Stimulated activated naive CD4-positive, alpha-beta T cell (primary cell): ENCODE measurements around the gene ZNF443.
"Not testable (repeated sequence)": the region's sequence is repeated elsewhere in the genome, so short reads cannot be mapped to it uniquely, and the experiment has no call there.

Source experiments
- DNase-seq, 6 experiments: peaks; one replicate each; lab custom pipeline; 2025; lab: John Stamatoyannopoulos, UW

ZNF443 gene

GRCh38 chr19:12440541-12441316, at the start of gene ZNF443:
ZNF443 (minus strand) TSS chr19:12441021; CDS start chr19:12440914, 107 bp downstream.
- DNase-seq: peak; percentile 93 to 98 (median 96)

GRCh38 chr19:12486265-12486783, 45.5 kb upstream of the ZNF443 start:
- not testable (repeated sequence) for DNase-seq

- DNase-seq: no peak
Observed at GRCh38 chr19:12485571-12485970, 44.8 kb upstream of the ZNF443 start.

GRCh38 chr19:12485052-12485416, 44.2 kb upstream of the ZNF443 start:
- DNase-seq: no peak

- peak; percentile 72 to 88 (median 84) for DNase-seq
Observed at GRCh38 chr19:12484371-12485051, 43.7 kb upstream of the ZNF443 start, which contains the start of gene ZNF709. ZNF709 (minus strand) TSS chr19:12484816; CDS start chr19:12484657, 159 bp downstream.

GRCh38 chr19:12484011-12484370, 43.2 kb upstream of the ZNF443 start:
- DNase-seq: peak in 1 of 6 experiments; percentile 44

GRCh38 chr19:12482509-12482886, 41.7 kb upstream of the ZNF443 start:
- no peak for DNase-seq

- DNase-seq: no peak
Observed at GRCh38 chr19:12481781-12482508, 41.1 kb upstream of the ZNF443 start.

GRCh38 chr19:12478234-12478941, 37.6 kb upstream of the ZNF443 start:
- peak in 2 of 6 experiments; percentile 25 to 38 for DNase-seq

GRCh38 chr19:12467651-12468050, 26.8 kb upstream of the ZNF443 start:
- DNase-seq: not testable (repeated sequence)

- no peak for DNase-seq
Observed at GRCh38 chr19:12465211-12465610, 24.4 kb upstream of the ZNF443 start.

GRCh38 chr19:12464769-12465168, 23.9 kb upstream of the ZNF443 start:
- no peak for DNase-seq

GRCh38 chr19:12464139-12464538, 23.3 kb upstream of the ZNF443 start:
- not testable (repeated sequence) for DNase-seq

- DNase-seq: no peak
Observed at GRCh38 chr19:12453495-12453894, 12.7 kb upstream of the ZNF443 start.

GRCh38 chr19:12450844-12451243, 10.0 kb upstream of the ZNF443 start:
- DNase-seq: no peak

- DNase-seq: no peak
Observed at GRCh38 chr19:12448808-12449207, 8.0 kb upstream of the ZNF443 start.

- DNase-seq: peak in 5 of 6 experiments; percentile 3 to 36 (median 10)
Observed at GRCh38 chr19:12439686-12440540, 908 bp downstream of the ZNF443 start.

- not testable (repeated sequence) for DNase-seq
Observed at GRCh38 chr19:12430726-12431299, 10.0 kb downstream of the ZNF443 start.

- no peak for DNase-seq
Observed at GRCh38 chr19:12425888-12426274, 14.9 kb downstream of the ZNF443 start.

- DNase-seq: no peak
Observed at GRCh38 chr19:12425236-12425887, 15.5 kb downstream of the ZNF443 start.
